ENCODE data around the gene NUMA1.

The NUMA1 gene

GRCh38 chr11:72037554-72038311 is 42.6 kb downstream of the NUMA1 start:
- Histone ChIP-seq H3K79me2 (ENCODE audit: insufficient read depth, low read length) (peaks cover 96% of the 10 kb centered on the region), H3K9me3 (ENCODE audit: insufficient read depth, low read depth, low read length) (no peaks in the 10 kb centered on the region), H3K27me3 (ENCODE audit: insufficient read depth, low read length, poor library complexity, severe bottlenecking) (no peaks in the 10 kb centered on the region), H2AFZ (ENCODE audit: low read length) (no peak overlapping the region), H3F3A (ENCODE audit: low read depth) (no peaks in the 10 kb centered on the region), H4K20me1 (ENCODE audit: insufficient read depth, low read length, poor library complexity, severe bottlenecking) (peaks cover 50% of the 10 kb centered on the region), H3K36me3 (ENCODE audit: insufficient read depth, low read length) (peaks cover 30% of the 10 kb centered on the region), H3K9me2 (replicated peaks; ENCODE audit: low read depth, low read length) (no peaks in the 10 kb centered on the region), H3K4me1 (ENCODE audit: insufficient read depth, low read length, poor library complexity, severe bottlenecking) (peaks cover 31% of the 10 kb centered on the region), H3K4me3 (ENCODE audit: low read length, poor library complexity, severe bottlenecking) (peak overlapping the region; percentile 86), H3K4me2 (ENCODE audit: low read depth, low read length, poor library complexity, severe bottlenecking) (peak overlapping the region; percentile 84), H3K9ac (ENCODE audit: low read depth, low read length, poor library complexity, severe bottlenecking) (peak overlapping the region; percentile 84)
- TF ChIP-seq EZH2phosphoT487 (IDR thresholded peaks at IDR 0.05; ENCODE audit: borderline replicate concordance): no peak
- TF ChIP-seq CTCF (conservative IDR thresholded peaks at IDR 0.05; ENCODE audit: low read length): no peak

- peaks cover 59% of the 10 kb centered on the region for H4K20me1 ChIP-seq (ENCODE audit: insufficient read depth, low read length, poor library complexity, severe bottlenecking)
- no peaks in the 10 kb centered on the region for H3F3A ChIP-seq (ENCODE audit: low read depth)
- H3K79me2 ChIP-seq (ENCODE audit: insufficient read depth, low read length): peaks cover 94% of the 10 kb centered on the region
- H3K4me1 ChIP-seq (ENCODE audit: insufficient read depth, low read length, poor library complexity, severe bottlenecking): peaks cover 21% of the 10 kb centered on the region
- H3K9ac ChIP-seq (ENCODE audit: low read depth, low read length, poor library complexity, severe bottlenecking): no peak overlapping the region
- H3K9me2 ChIP-seq (replicated peaks; ENCODE audit: low read depth, low read length): no peaks in the 10 kb centered on the region
- H3K27me3 ChIP-seq (ENCODE audit: insufficient read depth, low read length, poor library complexity, severe bottlenecking): no peaks in the 10 kb centered on the region
- H2AFZ ChIP-seq (ENCODE audit: low read length): no peak overlapping the region
- TF ChIP-seq EZH2phosphoT487 (IDR thresholded peaks at IDR 0.05; ENCODE audit: borderline replicate concordance): no peak
- TF ChIP-seq CTCF (conservative IDR thresholded peaks at IDR 0.05; ENCODE audit: low read length): no peak
- H3K9me3 ChIP-seq (ENCODE audit: insufficient read depth, low read depth, low read length): no peaks in the 10 kb centered on the region
- no peak overlapping the region for H3K4me3 ChIP-seq (ENCODE audit: low read length, poor library complexity, severe bottlenecking)
- H3K36me3 ChIP-seq (ENCODE audit: insufficient read depth, low read length): peaks cover 35% of the 10 kb centered on the region
- H3K4me2 ChIP-seq (ENCODE audit: low read depth, low read length, poor library complexity, severe bottlenecking): peak overlapping the region; percentile 38
Measured at GRCh38 chr11:72036687-72037086, 43.7 kb downstream of the NUMA1 start.

- Histone ChIP-seq H3K27me3 (ENCODE audit: insufficient read depth, low read length, poor library complexity, severe bottlenecking) (no peaks in the 10 kb centered on the region), H2AFZ (ENCODE audit: low read length) (no peak overlapping the region), H3K9me2 (replicated peaks; ENCODE audit: low read depth, low read length) (no peaks in the 10 kb centered on the region), H3K79me2 (ENCODE audit: insufficient read depth, low read length) (peaks cover 78% of the 10 kb centered on the region), H3K4me1 (ENCODE audit: insufficient read depth, low read length, poor library complexity, severe bottlenecking) (no peaks in the 10 kb centered on the region), H4K20me1 (ENCODE audit: insufficient read depth, low read length, poor library complexity, severe bottlenecking) (peaks cover 66% of the 10 kb centered on the region), H3K9ac (ENCODE audit: low read depth, low read length, poor library complexity, severe bottlenecking) (no peak overlapping the region), H3K4me2 (ENCODE audit: low read depth, low read length, poor library complexity, severe bottlenecking) (peak overlapping the region; percentile 3), H3K36me3 (ENCODE audit: insufficient read depth, low read length) (peaks cover 86% of the 10 kb centered on the region), H3K9me3 (ENCODE audit: insufficient read depth, low read depth, low read length) (no peaks in the 10 kb centered on the region), H3K4me3 (ENCODE audit: low read length, poor library complexity, severe bottlenecking) (no peak overlapping the region), H3F3A (ENCODE audit: low read depth) (no peaks in the 10 kb centered on the region)
- TF ChIP-seq CTCF (conservative IDR thresholded peaks at IDR 0.05; ENCODE audit: low read length): no peak
- no peak for TF ChIP-seq EZH2phosphoT487 (IDR thresholded peaks at IDR 0.05; ENCODE audit: borderline replicate concordance)
Measured at GRCh38 chr11:72030472-72031045, 49.8 kb downstream of the NUMA1 start.

Measured in Loucy (cell line).